LHCN-M2 (cell line): ENCODE data around the gene TAS1R2. TPM values are rescaled to one million over a fixed set of nuclear protein-coding genes. Genes with fewer than 3 reads are reported as not detected.
"Not testable (repeated sequence)": the region's sequence is repeated elsewhere in the genome, so short reads cannot be mapped to it uniquely, and the experiment has no call there.

ENCODE experiments used
- DNase-seq: peaks from one replicate; pipeline ENCODE4 v3.0.0-alpha.2; 2012; ENCODE audit warnings: low read depth
- total RNA-seq: library from RNA; depleted of rRNA; stranded (reverse); fragments of >200 nt; gene quantifications from 2 replicates; pipeline ENCODE4 v1.2.3, GENCODE V29; 2014

The TAS1R2 gene
- total RNA-seq, 1 experiment from 2014 or later = not detected

- no peak for DNase-seq
These were observed 10.6 kb upstream of the TAS1R2 start for GRCh38 chr1:18869847-18870594.

GRCh38 chr1:18868801-18869424, 9.5 kb upstream of the TAS1R2 start:
- DNase-seq = no peak

GRCh38 chr1:18868354-18868753, 8.9 kb upstream of the TAS1R2 start:
- DNase-seq = no peak

GRCh38 chr1:18866846-18867245, 7.4 kb upstream of the TAS1R2 start:
- DNase-seq = no peak

GRCh38 chr1:18866314-18866713, 6.9 kb upstream of the TAS1R2 start:
- DNase-seq = no peak

GRCh38 chr1:18865176-18865575, 5.7 kb upstream of the TAS1R2 start:
- no peak for DNase-seq

GRCh38 chr1:18861590-18861989, 2.1 kb upstream of the TAS1R2 start:
- no peak for DNase-seq

- DNase-seq = no peak
These were observed 1.6 kb upstream of the TAS1R2 start for GRCh38 chr1:18861082-18861481.

GRCh38 chr1:18858070-18858688, 1.3 kb downstream of the TAS1R2 start:
- no peak for DNase-seq

- DNase-seq = no peak
These were observed 3.0 kb downstream of the TAS1R2 start for GRCh38 chr1:18856435-18856834.

GRCh38 chr1:18855573-18855972, 3.9 kb downstream of the TAS1R2 start:
- no peak for DNase-seq

GRCh38 chr1:18854331-18855025, 5.0 kb downstream of the TAS1R2 start:
- DNase-seq = no peak

- DNase-seq = no peak
These were observed 7.0 kb downstream of the TAS1R2 start for GRCh38 chr1:18852501-18852900.

GRCh38 chr1:18849261-18849711, 10.2 kb downstream of the TAS1R2 start:
- DNase-seq = no peak

GRCh38 chr1:18847723-18848122, 11.7 kb downstream of the TAS1R2 start:
- not testable (repeated sequence) for DNase-seq

- no peak for DNase-seq
These were observed 19.3 kb downstream of the TAS1R2 start for GRCh38 chr1:18840145-18840544.

- no peak for DNase-seq
These were observed 22.8 kb downstream of the TAS1R2 start for GRCh38 chr1:18836654-18837053.

GRCh38 chr1:18832319-18832718, 27.1 kb downstream of the TAS1R2 start:
- DNase-seq = not testable (repeated sequence)

GRCh38 chr1:18831656-18832055, 27.8 kb downstream of the TAS1R2 start:
- no peak for DNase-seq

GRCh38 chr1:18830596-18830995, 28.9 kb downstream of the TAS1R2 start:
- no peak for DNase-seq

GRCh38 chr1:18829671-18830070, 29.8 kb downstream of the TAS1R2 start:
- DNase-seq = no peak

GRCh38 chr1:18828224-18828623, 31.2 kb downstream of the TAS1R2 start:
- no peak for DNase-seq
